ENCODE results near the gene CADPS.

The CADPS gene

DNA sequence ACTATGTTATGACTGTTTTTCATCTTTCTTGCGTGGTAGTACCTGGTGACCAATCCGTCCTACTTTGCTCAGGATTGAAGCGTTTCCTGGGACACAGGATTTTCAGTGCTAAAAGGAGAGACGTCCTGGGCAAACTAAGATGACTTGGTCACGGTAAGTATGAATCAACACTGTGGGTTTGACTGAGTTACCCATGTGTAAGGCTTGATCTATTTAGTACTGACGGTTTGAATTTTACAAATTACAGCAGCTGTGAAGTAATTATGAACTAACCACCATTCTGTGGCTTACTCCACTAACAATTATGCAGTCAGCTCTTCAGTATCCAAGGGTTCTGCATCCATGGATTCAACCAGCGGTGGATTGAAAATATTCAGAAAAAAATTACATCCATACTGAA lies 328.9 kb downstream of the CADPS start:
- no peaks in the 10 kb centered on the region for H3K9me3 ChIP-seq (ENCODE audit: low read length)
- no peak overlapping the region for H3K4me3 ChIP-seq (ENCODE audit: low read depth in 1 of 2, low read length in 2 of 2)
- H3K27me3 ChIP-seq (ENCODE audit: control insufficient read depth in 1 of 2, insufficient read depth in 2 of 2, low read length in 2 of 2): no peaks in the 10 kb centered on the region
- no peak overlapping the region for H3K9ac ChIP-seq (ENCODE audit: low read length)
- no peaks in the 10 kb centered on the region for H3K36me3 ChIP-seq (ENCODE audit: insufficient read depth, low read length)
- no peaks in the 10 kb centered on the region for H3K4me1 ChIP-seq (ENCODE audit: insufficient read depth, low read length)
- no peak overlapping the region for H3K27ac ChIP-seq (ENCODE audit: low read depth, low read length)

DNA sequence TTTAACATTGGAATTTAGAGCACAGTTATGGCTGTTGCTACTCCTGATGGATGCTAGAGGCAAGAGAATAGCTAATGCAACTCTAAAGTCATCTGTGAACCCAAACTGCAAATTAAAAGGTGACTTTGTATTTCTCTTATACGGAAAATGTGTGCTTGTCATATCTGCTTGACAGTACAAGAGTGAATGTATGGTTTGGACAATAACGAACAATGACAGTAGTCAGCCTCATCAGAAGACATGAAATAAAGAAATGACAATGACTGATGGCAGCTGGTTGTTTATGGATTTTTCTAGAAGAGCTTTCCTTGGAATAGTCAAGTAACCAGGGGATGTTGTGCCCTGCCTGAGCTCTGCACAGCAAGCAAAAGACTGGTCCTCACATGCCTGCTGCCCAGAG lies 333.0 kb downstream of the CADPS start:
- no peak overlapping the region for H3K4me3 ChIP-seq (ENCODE audit: low read depth in 1 of 2, low read length in 2 of 2)
- no peak overlapping the region for H3K27ac ChIP-seq (ENCODE audit: low read depth, low read length)
- no peak overlapping the region for H3K9ac ChIP-seq (ENCODE audit: low read length)
- no peaks in the 10 kb centered on the region for H3K4me1 ChIP-seq (ENCODE audit: insufficient read depth, low read length)
- H3K9me3 ChIP-seq (ENCODE audit: low read length): no peaks in the 10 kb centered on the region
- H3K27me3 ChIP-seq (ENCODE audit: control insufficient read depth in 1 of 2, insufficient read depth in 2 of 2, low read length in 2 of 2): no peaks in the 10 kb centered on the region
- H3K36me3 ChIP-seq (ENCODE audit: insufficient read depth, low read length): no peaks in the 10 kb centered on the region

DNA sequence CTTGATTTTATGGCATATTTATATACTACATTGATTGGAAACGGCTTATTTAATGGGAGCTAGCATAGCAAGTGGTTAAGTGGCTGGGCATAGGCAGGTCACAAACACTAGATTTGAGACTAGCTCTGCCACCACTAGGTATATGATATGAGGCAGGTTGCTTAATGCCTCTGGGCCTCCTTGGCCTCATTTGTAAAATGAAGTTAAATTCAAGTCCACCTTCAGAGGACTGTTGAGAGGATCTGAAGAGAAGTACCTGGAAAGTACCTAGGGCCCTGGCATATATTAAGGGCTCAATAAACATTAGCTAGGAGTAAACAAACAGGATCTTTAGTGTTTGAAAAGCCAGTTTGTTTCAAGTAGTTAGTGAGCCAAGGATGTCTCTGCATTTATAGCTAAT lies 335.5 kb downstream of the CADPS start:
- Histone ChIP-seq H3K4me1 (ENCODE audit: insufficient read depth, low read length) (no peaks in the 10 kb centered on the region), H3K9ac (ENCODE audit: low read length) (no peak overlapping the region), H3K9me3 (ENCODE audit: low read length) (no peaks in the 10 kb centered on the region), H3K36me3 (ENCODE audit: insufficient read depth, low read length) (no peaks in the 10 kb centered on the region), H3K27me3 (ENCODE audit: control insufficient read depth in 1 of 2, insufficient read depth in 2 of 2, low read length in 2 of 2) (no peaks in the 10 kb centered on the region), H3K4me3 (ENCODE audit: low read depth in 1 of 2, low read length in 2 of 2) (no peak overlapping the region), H3K27ac (ENCODE audit: low read depth, low read length) (no peak overlapping the region)

DNA sequence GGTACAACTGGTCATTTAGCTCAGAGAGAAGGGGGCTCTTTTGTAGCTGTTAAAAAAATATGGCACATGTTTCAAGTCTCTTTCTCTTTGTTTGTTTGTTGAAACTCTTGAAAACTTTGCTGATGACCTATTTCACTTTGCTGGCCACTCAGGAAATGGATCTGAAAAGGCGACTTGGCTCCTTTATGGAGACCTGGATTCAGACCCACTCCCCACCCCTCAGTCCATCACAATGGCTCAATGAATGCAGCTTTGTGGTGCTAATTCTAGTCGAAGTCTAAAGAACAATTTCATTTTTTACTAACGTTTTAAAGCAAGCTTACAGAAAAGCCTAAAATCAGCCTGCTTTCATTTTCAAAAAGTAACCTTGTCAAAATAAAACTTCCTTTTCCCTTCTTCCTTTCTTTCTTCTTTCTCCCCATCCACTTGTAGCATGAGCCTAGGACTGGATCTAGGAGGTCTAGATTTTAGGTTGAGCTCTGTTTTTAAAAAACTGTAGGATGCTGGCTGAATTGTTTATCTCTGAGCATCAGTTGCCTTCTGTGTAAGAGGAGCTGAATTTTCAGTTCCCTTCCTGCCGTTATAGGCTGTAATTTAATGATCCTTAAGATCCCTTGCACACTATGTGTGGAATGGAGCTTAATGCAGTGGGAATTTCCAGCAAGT lies 336.4 kb downstream of the CADPS start:
- Histone ChIP-seq H3K27me3 (ENCODE audit: control insufficient read depth in 1 of 2, insufficient read depth in 2 of 2, low read length in 2 of 2) (no peaks in the 10 kb centered on the region), H3K4me3 (ENCODE audit: low read depth in 1 of 2, low read length in 2 of 2) (no peak overlapping the region), H3K36me3 (ENCODE audit: insufficient read depth, low read length) (no peaks in the 10 kb centered on the region), H3K9ac (ENCODE audit: low read length) (no peak overlapping the region), H3K4me1 (ENCODE audit: insufficient read depth, low read length) (no peaks in the 10 kb centered on the region), H3K27ac (ENCODE audit: low read depth, low read length) (no peak overlapping the region), H3K9me3 (ENCODE audit: low read length) (no peaks in the 10 kb centered on the region)

DNA sequence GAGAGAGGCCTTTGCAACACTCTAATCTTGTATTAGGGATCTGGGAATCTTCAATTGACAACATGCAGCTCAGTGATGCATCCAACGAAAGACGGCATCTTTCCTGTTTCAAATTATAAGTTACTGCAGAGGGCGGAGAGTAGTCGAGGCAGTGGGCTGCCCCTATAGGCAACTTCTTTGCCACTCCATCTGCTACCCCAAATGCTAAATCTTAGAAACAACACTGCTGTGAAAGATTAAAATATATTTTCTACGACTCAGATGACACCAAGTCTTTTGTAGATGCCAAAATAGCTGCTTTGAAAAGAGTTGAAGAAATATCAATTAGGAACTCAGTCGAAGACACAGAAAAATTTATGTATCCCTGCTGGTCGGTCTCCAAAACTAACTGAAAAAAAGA lies 340.9 kb downstream of the CADPS start:
- Histone ChIP-seq H3K9ac (ENCODE audit: low read length) (no peak overlapping the region), H3K27ac (ENCODE audit: low read depth, low read length) (no peak overlapping the region), H3K4me3 (ENCODE audit: low read depth in 1 of 2, low read length in 2 of 2) (no peak overlapping the region), H3K9me3 (ENCODE audit: low read length) (no peaks in the 10 kb centered on the region), H3K27me3 (ENCODE audit: control insufficient read depth in 1 of 2, insufficient read depth in 2 of 2, low read length in 2 of 2) (no peaks in the 10 kb centered on the region), H3K4me1 (ENCODE audit: insufficient read depth, low read length) (no peaks in the 10 kb centered on the region), H3K36me3 (ENCODE audit: insufficient read depth, low read length) (no peaks in the 10 kb centered on the region)

DNA sequence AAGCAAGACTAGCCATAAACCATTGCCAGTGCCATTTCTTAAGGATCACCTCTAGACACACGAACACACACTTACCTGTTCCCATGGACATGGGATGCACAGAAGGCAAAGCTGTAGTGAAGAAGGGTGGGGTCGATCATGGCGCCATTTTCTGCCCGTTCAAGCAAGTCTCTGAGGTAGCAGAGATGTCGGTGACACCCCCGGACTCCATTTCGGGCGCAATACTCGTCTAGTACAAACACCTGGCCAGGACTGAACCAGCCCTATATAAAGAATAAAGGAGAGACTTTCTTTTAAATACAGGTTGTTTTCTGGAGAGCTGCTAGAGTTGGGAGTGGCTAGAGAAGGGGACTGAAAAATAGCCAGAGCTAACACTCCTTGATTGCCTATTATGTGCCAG lies 342.4 kb downstream of the CADPS start:
- H3K27ac ChIP-seq (ENCODE audit: low read depth, low read length): no peak overlapping the region
- H3K4me1 ChIP-seq (ENCODE audit: insufficient read depth, low read length): no peaks in the 10 kb centered on the region
- H3K4me3 ChIP-seq (ENCODE audit: low read depth in 1 of 2, low read length in 2 of 2): no peak overlapping the region
- H3K36me3 ChIP-seq (ENCODE audit: insufficient read depth, low read length): no peaks in the 10 kb centered on the region
- no peaks in the 10 kb centered on the region for H3K9me3 ChIP-seq (ENCODE audit: low read length)
- H3K27me3 ChIP-seq (ENCODE audit: control insufficient read depth in 1 of 2, insufficient read depth in 2 of 2, low read length in 2 of 2): no peaks in the 10 kb centered on the region
- H3K9ac ChIP-seq (ENCODE audit: low read length): no peak overlapping the region

DNA sequence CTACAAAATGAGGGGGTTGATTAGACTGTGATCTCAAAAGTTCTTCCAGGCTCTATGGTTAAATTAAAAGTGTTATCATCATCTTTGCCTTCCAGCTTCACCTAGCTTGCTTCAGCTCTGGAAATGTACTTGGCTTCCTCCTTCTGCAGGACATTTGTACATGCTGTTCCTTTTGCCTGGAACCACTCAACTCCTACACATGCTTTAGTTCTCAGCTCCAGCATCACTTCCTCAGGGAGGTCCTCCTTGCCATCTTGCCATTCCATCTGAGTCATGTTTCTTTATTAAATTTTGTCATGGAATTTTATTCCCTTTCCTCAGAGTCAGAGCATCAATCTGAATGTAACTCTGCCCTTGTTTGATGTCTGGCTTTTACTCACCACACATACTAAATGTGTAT lies 343.2 kb downstream of the CADPS start:
- Histone ChIP-seq H3K4me1 (ENCODE audit: insufficient read depth, low read length) (no peaks in the 10 kb centered on the region), H3K27me3 (ENCODE audit: control insufficient read depth in 1 of 2, insufficient read depth in 2 of 2, low read length in 2 of 2) (no peaks in the 10 kb centered on the region), H3K9me3 (ENCODE audit: low read length) (no peaks in the 10 kb centered on the region), H3K27ac (ENCODE audit: low read depth, low read length) (no peak overlapping the region), H3K9ac (ENCODE audit: low read length) (no peak overlapping the region), H3K4me3 (ENCODE audit: low read depth in 1 of 2, low read length in 2 of 2) (no peak overlapping the region), H3K36me3 (ENCODE audit: insufficient read depth, low read length) (no peaks in the 10 kb centered on the region)

DNA sequence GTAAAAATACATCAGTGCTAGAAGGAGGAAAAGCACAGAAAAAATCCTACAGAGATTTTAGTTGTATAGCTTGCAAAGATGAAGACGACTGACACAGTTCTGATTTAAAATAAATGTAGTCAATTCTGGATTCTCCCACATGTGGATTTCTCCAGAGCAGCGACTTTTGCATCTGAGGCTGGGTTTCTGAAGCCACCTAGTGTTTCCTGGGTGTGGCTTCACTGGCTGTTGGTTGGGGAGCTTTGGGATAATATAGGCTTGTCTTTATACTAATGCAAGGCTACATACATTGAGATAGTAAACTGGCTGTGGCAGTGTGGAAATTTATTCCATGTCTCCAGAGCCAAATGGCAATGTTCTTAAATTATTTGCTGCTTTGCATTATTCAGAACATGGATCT lies 343.7 kb downstream of the CADPS start:
- H3K27ac ChIP-seq (ENCODE audit: low read depth, low read length): no peak overlapping the region

DNA sequence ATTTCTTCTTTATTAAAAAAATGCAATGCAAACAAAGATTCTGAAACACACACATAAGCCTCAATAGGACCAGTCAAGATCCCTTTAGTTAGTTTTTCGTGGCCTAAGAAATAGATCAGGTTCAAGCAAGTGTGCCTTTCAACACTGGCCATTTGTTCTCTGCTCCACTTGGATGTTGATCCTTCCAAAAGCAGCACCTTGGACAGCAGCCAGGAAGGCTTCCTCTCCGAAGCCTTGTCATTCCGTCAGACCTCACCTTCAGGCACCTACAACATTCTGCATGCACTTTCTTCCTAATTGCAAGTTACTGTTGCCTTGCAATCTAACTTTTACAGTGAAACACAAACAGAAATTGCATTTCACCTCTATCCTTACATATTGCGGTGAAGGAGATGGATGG lies 346.0 kb downstream of the CADPS start:
- Histone ChIP-seq H3K4me1 (ENCODE audit: insufficient read depth, low read length) (no peaks in the 10 kb centered on the region), H3K27ac (ENCODE audit: low read depth, low read length) (no peak overlapping the region), H3K27me3 (ENCODE audit: control insufficient read depth in 1 of 2, insufficient read depth in 2 of 2, low read length in 2 of 2) (no peaks in the 10 kb centered on the region), H3K9me3 (ENCODE audit: low read length) (no peaks in the 10 kb centered on the region), H3K9ac (ENCODE audit: low read length) (no peak overlapping the region), H3K4me3 (ENCODE audit: low read depth in 1 of 2, low read length in 2 of 2) (no peak overlapping the region), H3K36me3 (ENCODE audit: insufficient read depth, low read length) (no peaks in the 10 kb centered on the region)

More for the DNA sequence above, 343.7 kb downstream of the CADPS start:
- no peaks in the 10 kb centered on the region for H3K4me1 ChIP-seq (ENCODE audit: insufficient read depth, low read length)
- H3K4me3 ChIP-seq (ENCODE audit: low read depth in 1 of 2, low read length in 2 of 2): no peak overlapping the region
- no peaks in the 10 kb centered on the region for H3K9me3 ChIP-seq (ENCODE audit: low read length)
- no peak overlapping the region for H3K9ac ChIP-seq (ENCODE audit: low read length)
- H3K36me3 ChIP-seq (ENCODE audit: insufficient read depth, low read length): no peaks in the 10 kb centered on the region
- H3K27me3 ChIP-seq (ENCODE audit: control insufficient read depth in 1 of 2, insufficient read depth in 2 of 2, low read length in 2 of 2): no peaks in the 10 kb centered on the region

DNA sequence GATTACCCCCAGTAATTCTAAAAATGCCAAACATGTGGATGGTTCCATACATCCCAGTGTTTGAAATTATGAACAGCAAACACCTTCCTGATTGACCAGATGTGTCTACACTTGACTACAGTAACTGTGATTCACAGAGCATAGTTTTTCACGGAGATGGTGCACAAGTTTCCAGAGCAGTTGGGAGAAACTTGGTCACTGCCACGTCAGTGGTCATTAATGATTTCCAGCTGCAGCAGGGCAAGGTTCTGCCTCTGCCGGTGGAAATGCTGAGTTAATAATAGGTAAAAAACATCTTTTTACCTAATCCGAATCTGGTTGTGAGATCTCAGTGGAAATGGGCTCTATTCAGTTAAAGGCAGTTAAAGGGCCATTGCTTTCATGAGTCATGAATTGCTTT lies 347.7 kb downstream of the CADPS start:
- H3K4me3 ChIP-seq (ENCODE audit: low read depth in 1 of 2, low read length in 2 of 2): no peak overlapping the region
- H3K9ac ChIP-seq (ENCODE audit: low read length): no peak overlapping the region
- H3K4me1 ChIP-seq (ENCODE audit: insufficient read depth, low read length): no peaks in the 10 kb centered on the region
- H3K9me3 ChIP-seq (ENCODE audit: low read length): no peaks in the 10 kb centered on the region
- H3K27ac ChIP-seq (ENCODE audit: low read depth, low read length): no peak overlapping the region
- no peaks in the 10 kb centered on the region for H3K36me3 ChIP-seq (ENCODE audit: insufficient read depth, low read length)
- H3K27me3 ChIP-seq (ENCODE audit: control insufficient read depth in 1 of 2, insufficient read depth in 2 of 2, low read length in 2 of 2): no peaks in the 10 kb centered on the region

DNA sequence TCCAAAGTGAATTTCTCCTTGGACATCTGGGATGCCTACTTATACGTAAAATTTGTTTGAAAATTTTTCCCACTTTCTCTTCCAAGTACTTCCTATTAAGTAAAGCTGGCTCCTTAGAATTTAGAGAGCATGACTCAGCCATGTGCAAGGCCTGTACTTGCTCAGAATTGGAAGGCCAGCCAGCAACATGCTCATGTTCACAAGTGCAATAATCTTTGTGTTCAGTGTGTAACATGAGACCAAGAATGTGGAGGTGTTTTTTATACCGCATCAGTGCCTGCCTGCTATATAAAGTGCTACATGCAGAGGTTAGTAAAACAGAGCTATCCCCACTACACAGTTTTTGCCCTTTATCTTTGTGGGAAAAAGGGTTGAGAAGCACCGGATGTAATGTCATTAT lies 349.9 kb downstream of the CADPS start:
- Histone ChIP-seq H3K9ac (ENCODE audit: low read length) (no peak overlapping the region), H3K27me3 (ENCODE audit: control insufficient read depth in 1 of 2, insufficient read depth in 2 of 2, low read length in 2 of 2) (no peaks in the 10 kb centered on the region), H3K36me3 (ENCODE audit: insufficient read depth, low read length) (no peaks in the 10 kb centered on the region), H3K4me1 (ENCODE audit: insufficient read depth, low read length) (no peaks in the 10 kb centered on the region), H3K4me3 (ENCODE audit: low read depth in 1 of 2, low read length in 2 of 2) (no peak overlapping the region), H3K27ac (ENCODE audit: low read depth, low read length) (no peak overlapping the region), H3K9me3 (ENCODE audit: low read length) (no peaks in the 10 kb centered on the region)

DNA sequence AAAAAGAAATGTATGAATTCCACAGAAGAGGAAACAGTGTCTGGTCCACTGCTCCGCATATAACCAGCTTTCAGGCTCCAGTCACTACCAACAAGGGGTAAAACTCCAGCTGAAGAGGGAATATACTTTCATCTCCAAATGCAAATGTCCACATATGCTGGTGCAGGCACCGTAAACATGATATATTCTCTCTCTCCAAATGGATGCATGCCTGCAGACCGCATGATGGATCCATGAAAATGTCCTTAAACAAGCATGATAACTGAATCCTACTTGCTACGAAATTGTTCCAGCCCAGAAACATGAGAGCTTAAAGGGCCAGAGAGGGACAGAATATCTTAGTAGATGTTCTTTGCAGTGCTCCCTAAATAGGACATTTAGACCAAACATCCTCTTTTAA lies 351.5 kb downstream of the CADPS start:
- Histone ChIP-seq H3K27ac (ENCODE audit: low read depth, low read length) (no peak overlapping the region), H3K4me1 (ENCODE audit: insufficient read depth, low read length) (no peaks in the 10 kb centered on the region), H3K27me3 (ENCODE audit: control insufficient read depth in 1 of 2, insufficient read depth in 2 of 2, low read length in 2 of 2) (no peaks in the 10 kb centered on the region), H3K4me3 (ENCODE audit: low read depth in 1 of 2, low read length in 2 of 2) (no peak overlapping the region), H3K36me3 (ENCODE audit: insufficient read depth, low read length) (no peaks in the 10 kb centered on the region), H3K9ac (ENCODE audit: low read length) (no peak overlapping the region), H3K9me3 (ENCODE audit: low read length) (no peaks in the 10 kb centered on the region)

All from muscle layer of colon (tissue), 2 donors.